Upper lobe of right lung (tissue), 1 donor: ENCODE data around the gene ZNF883. TPM values are rescaled to one million over a fixed set of nuclear protein-coding genes. Genes with fewer than 3 reads are reported as not detected.

Source experiments
- ATAC-seq: fragments of 200-7000 bp; cut with Tn5 transposase; one replicate; pipeline ENCODE4 v1.9.1; 2020; ENCODE audit warnings: mild to moderate bottlenecking, moderate library complexity
- DNase-seq: peaks from one replicate; pipeline ENCODE4 v3.0.0-alpha.2; 2020
- H3K27ac ChIP-seq: fragments of 200-600 bp; one replicate; pipeline ENCODE4 v1.8.0; 2022
- H3K27me3 ChIP-seq: fragments of 200-600 bp; one replicate; pipeline ENCODE4 v1.8.0; 2022; ENCODE audit warnings: mild to moderate bottlenecking
- H3K36me3 ChIP-seq: fragments of 200-600 bp; one replicate; pipeline ENCODE4 v1.8.0; 2022
- H3K4me1 ChIP-seq: fragments of 200-600 bp; one replicate; pipeline ENCODE4 v1.8.0; 2022
- H3K4me3 ChIP-seq: fragments of 200-600 bp; one replicate; pipeline ENCODE4 v1.8.0; 2022; ENCODE audit warnings: mild to moderate bottlenecking
- H3K9me3 ChIP-seq: fragments of 200-600 bp; one replicate; pipeline ENCODE4 v1.8.0; 2022
- intact Hi-C: fragments of 100-400 bp; cut with DNase I; formaldehyde crosslinking; loops from one replicate; pipeline ENCODE4 v1.11.0; 2022
- total RNA-seq: library from RNA; stranded (reverse); fragmentation: NEBNext Ultra II Directional; extraction: Animal tissue kit (Norgen Biotek cat#: 25700); gene quantifications from one replicate; pipeline ENCODE4 v1.2.1, GENCODE V29; 2021
- TF ChIP-seq, protein P1 (sequence below): fragments of 200-600 bp; IDR thresholded peaks from one replicate; pipeline ENCODE4 v1.8.0; 2022; ENCODE audit warnings: antibody characterized with exemption
- donor health status: DM: no; HTN: yes; CAD: no; lungs with severe emphysema.

Gene ZNF883
- total RNA-seq, 1 donor from 2014 or later = 0.78 TPM

DNA sequence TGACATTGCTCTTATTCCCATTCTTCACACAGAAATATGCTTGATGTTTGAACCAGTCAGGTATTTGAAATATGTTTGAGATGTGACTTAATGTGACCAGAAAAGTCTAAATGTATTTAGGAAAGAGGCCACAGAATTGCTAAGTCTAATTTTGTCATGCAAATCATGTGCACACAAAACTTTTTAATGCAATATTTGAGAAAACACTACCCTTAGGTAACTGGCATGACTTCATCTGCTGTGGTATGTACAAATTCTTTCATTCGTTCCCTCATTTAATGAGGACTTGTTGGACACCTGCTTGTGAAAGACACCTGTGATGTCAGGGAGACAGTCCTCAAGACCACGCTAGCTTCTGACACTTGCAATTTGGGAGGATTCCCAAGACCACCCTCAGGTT lies 100.3 kb downstream of the ZNF883 start:
- no peaks in the 10 kb centered on the region for H3K4me1 ChIP-seq
- DNase-seq = no peak
- H3K4me3 ChIP-seq = no peak overlapping the region
- H3K27me3 ChIP-seq = no peaks in the 10 kb centered on the region
- H3K36me3 ChIP-seq = no peaks in the 10 kb centered on the region
- H3K9me3 ChIP-seq = no peaks in the 10 kb centered on the region
- H3K27ac ChIP-seq = no peak overlapping the region
- intact Hi-C loops = no loop called here
- TF ChIP-seq, protein P1, sequence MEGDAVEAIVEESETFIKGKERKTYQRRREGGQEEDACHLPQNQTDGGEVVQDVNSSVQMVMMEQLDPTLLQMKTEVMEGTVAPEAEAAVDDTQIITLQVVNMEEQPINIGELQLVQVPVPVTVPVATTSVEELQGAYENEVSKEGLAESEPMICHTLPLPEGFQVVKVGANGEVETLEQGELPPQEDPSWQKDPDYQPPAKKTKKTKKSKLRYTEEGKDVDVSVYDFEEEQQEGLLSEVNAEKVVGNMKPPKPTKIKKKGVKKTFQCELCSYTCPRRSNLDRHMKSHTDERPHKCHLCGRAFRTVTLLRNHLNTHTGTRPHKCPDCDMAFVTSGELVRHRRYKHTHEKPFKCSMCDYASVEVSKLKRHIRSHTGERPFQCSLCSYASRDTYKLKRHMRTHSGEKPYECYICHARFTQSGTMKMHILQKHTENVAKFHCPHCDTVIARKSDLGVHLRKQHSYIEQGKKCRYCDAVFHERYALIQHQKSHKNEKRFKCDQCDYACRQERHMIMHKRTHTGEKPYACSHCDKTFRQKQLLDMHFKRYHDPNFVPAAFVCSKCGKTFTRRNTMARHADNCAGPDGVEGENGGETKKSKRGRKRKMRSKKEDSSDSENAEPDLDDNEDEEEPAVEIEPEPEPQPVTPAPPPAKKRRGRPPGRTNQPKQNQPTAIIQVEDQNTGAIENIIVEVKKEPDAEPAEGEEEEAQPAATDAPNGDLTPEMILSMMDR = no peak
- ATAC-seq = no peak

Other genes with a start within 250 kb of the ZNF883 start
- gene SLC46A2, start 121.3 kb downstream of the ZNF883 start, total RNA-seq = 17.0 TPM
- gene ZFP37, start 44.5 kb upstream of the ZNF883 start, total RNA-seq = 2.4 TPM
- 46.9 TPM for gene SLC31A2, start 138.8 kb upstream of the ZNF883 start, total RNA-seq
- 60.6 TPM for gene FKBP15, start 209.1 kb upstream of the ZNF883 start, total RNA-seq
- 43.4 TPM for gene SLC31A1, start 209.4 kb upstream of the ZNF883 start, total RNA-seq